Type B pancreatic cell (in vitro differentiated cells): ENCODE measurements around the gene HERC6. TPM values are rescaled to one million over a fixed set of nuclear protein-coding genes. Genes with fewer than 3 reads are reported as not detected.
"Not testable (repeated sequence)": the region's sequence is repeated elsewhere in the genome, so short reads cannot be mapped to it uniquely, and the experiment has no call there.

ENCODE experiments used
- DNase-seq: peaks from one replicate; pipeline ENCODE4 v3.0.0; 2021; ENCODE audit warnings: mixed read lengths; ENCODE audit not compliant: unreplicated experiment; ENCODE audit errors: extremely low spot score
- H3K27ac Mint-ChIP-seq: 2 replicates; pipeline ENCODE4 v1.8.0; 2021; ENCODE audit warnings: mild to moderate bottlenecking, mixed read lengths
- H3K27me3 Mint-ChIP-seq: 2 replicates; pipeline ENCODE4 v1.8.0; 2021; ENCODE audit warnings: mixed read lengths
- H3K36me3 Mint-ChIP-seq: 2 replicates; pipeline ENCODE4 v1.8.0; 2021; ENCODE audit warnings: mixed read lengths
- H3K4me1 Mint-ChIP-seq: one replicate; pipeline ENCODE4 v1.8.0; 2021; ENCODE audit warnings: mixed read lengths; ENCODE audit not compliant: unreplicated experiment
- H3K4me3 Mint-ChIP-seq: 2 replicates; pipeline ENCODE4 v1.8.0; 2021; ENCODE audit warnings: mild to moderate bottlenecking, mixed read lengths
- H3K9me3 Mint-ChIP-seq: 2 replicates; pipeline ENCODE4 v1.8.0; 2021; ENCODE audit warnings: mixed read lengths
- CTCF ChIP-seq: fragments of 200-600 bp; sonication (generic); conservative IDR thresholded peaks from 2 replicates; pipeline ENCODE4 v1.5.0; 2021; ENCODE audit warnings: antibody characterized with exemption, mild to moderate bottlenecking
- total RNA-seq: library from RNA; stranded (reverse); gene quantifications from 2 replicates; pipeline ENCODE4 v1.2.1, GENCODE V29; 2021; ENCODE audit warnings: low replicate concordance

The HERC6 gene
- total RNA-seq, 1 donor from 2014 or later, result 13.1 TPM

GRCh38 chr4:88442689-88443191 is 64.1 kb downstream of the HERC6 start:
- DNase-seq, result no peak
- H3K36me3 Mint-ChIP-seq, result peaks cover 19% of the 10 kb centered on the region
- H3K4me1 Mint-ChIP-seq, result no peaks in the 10 kb centered on the region
- H3K27me3 Mint-ChIP-seq, result no peaks in the 10 kb centered on the region
- H3K27ac Mint-ChIP-seq, result no peak overlapping the region
- no peak overlapping the region for H3K4me3 Mint-ChIP-seq
- TF ChIP-seq CTCF, result no peak
- H3K9me3 Mint-ChIP-seq, result no peaks in the 10 kb centered on the region

- no peaks in the 10 kb centered on the region for H3K4me1 Mint-ChIP-seq
- DNase-seq, result no peak
- H3K9me3 Mint-ChIP-seq, result no peaks in the 10 kb centered on the region
- H3K27ac Mint-ChIP-seq, result no peak overlapping the region
- peaks cover 19% of the 10 kb centered on the region for H3K36me3 Mint-ChIP-seq
- no peak for TF ChIP-seq CTCF
- no peak overlapping the region for H3K4me3 Mint-ChIP-seq
- no peaks in the 10 kb centered on the region for H3K27me3 Mint-ChIP-seq
Observed at GRCh38 chr4:88443486-88443885, 64.8 kb downstream of the HERC6 start.

- Mint-ChIP-seq H3K27ac (no peak overlapping the region), H3K9me3 (no peaks in the 10 kb centered on the region), H3K4me1 (no peaks in the 10 kb centered on the region), H3K27me3 (no peaks in the 10 kb centered on the region), H3K36me3 (peaks cover 14% of the 10 kb centered on the region), H3K4me3 (no peak overlapping the region)
- no peak for DNase-seq
- TF ChIP-seq CTCF, result no peak
Observed at GRCh38 chr4:88445252-88445651, 66.6 kb downstream of the HERC6 start.

- TF ChIP-seq CTCF, result no peak
- H3K4me1 Mint-ChIP-seq, result no peaks in the 10 kb centered on the region
- no peak overlapping the region for H3K27ac Mint-ChIP-seq
- DNase-seq, result no peak
- no peaks in the 10 kb centered on the region for H3K27me3 Mint-ChIP-seq
- no peak overlapping the region for H3K4me3 Mint-ChIP-seq
- H3K36me3 Mint-ChIP-seq, result peaks cover 14% of the 10 kb centered on the region
- no peaks in the 10 kb centered on the region for H3K9me3 Mint-ChIP-seq
Observed at GRCh38 chr4:88446124-88446523, 67.5 kb downstream of the HERC6 start.

GRCh38 chr4:88447371-88448095 is 68.9 kb downstream of the HERC6 start:
- no peak for DNase-seq
- no peak for TF ChIP-seq CTCF
- Mint-ChIP-seq H3K4me1 (no peaks in the 10 kb centered on the region), H3K4me3 (no peak overlapping the region), H3K27ac (no peak overlapping the region), H3K36me3 (peaks cover 6% of the 10 kb centered on the region), H3K27me3 (no peaks in the 10 kb centered on the region), H3K9me3 (no peaks in the 10 kb centered on the region)

GRCh38 chr4:88448211-88448765 is 69.6 kb downstream of the HERC6 start:
- H3K27me3 Mint-ChIP-seq, H3K4me3 Mint-ChIP-seq, H3K36me3 Mint-ChIP-seq, H3K9me3 Mint-ChIP-seq, H3K27ac Mint-ChIP-seq, DNase-seq, H3K4me1 Mint-ChIP-seq: not testable (repeated sequence)
